HepG2 (cell line): ENCODE data around the gene PRPSAP2. TPM values are rescaled to one million over a fixed set of nuclear protein-coding genes. Genes with fewer than 3 reads are reported as not detected.
A peak's percentile ranks its signal among the peaks of the same experiment; 100 is the strongest.

Experiments used
- ATM ChIP-seq: fragments of 450-650 bp; IDR thresholded peaks from 2 replicates; pipeline ENCODE4 v1.7.1; 2017; ENCODE audit warnings: mild to moderate bottlenecking, borderline replicate concordance
- BCL6 ChIP-seq: IDR thresholded peaks from 2 replicates; pipeline ENCODE4 v1.6.1; 2016; ENCODE audit warnings: missing genetic modification reagents, missing compliant biosample characterization
- CERS6 ChIP-seq: sonication (generic); formaldehyde crosslinking; IDR thresholded peaks from 2 replicates; pipeline ENCODE4 v1.5.0; 2020; ENCODE audit warnings: missing genetic modification reagents
- E2F2 ChIP-seq: sonication (generic); formaldehyde crosslinking; IDR thresholded peaks from 2 replicates; pipeline ENCODE4 v1.4.0; 2020; ENCODE audit warnings: missing genetic modification reagents, borderline replicate concordance
- HOXA5 ChIP-seq: sonication (generic); formaldehyde crosslinking; IDR thresholded peaks from 2 replicates; pipeline ENCODE4 v1.4.0; 2020; ENCODE audit warnings: missing genetic modification reagents
- JUNB ChIP-seq: sonication (generic); formaldehyde crosslinking; IDR thresholded peaks from 2 replicates; pipeline ENCODE4 v1.8.0; 2022; ENCODE audit warnings: missing genetic modification reagents, mild to moderate bottlenecking, borderline replicate concordance
- NFE2L2 ChIP-seq: fragments of 150-350 bp; IDR thresholded peaks from 2 replicates; pipeline ENCODE4 v1.6.1; 2014; ENCODE audit warnings: low read length
- PHF8 ChIP-seq: sonication (generic); formaldehyde crosslinking; IDR thresholded peaks from 2 replicates; pipeline ENCODE4 v1.5.0; 2020; ENCODE audit warnings: missing genetic modification reagents
- PLSCR1 ChIP-seq: sonication (generic); formaldehyde crosslinking; IDR thresholded peaks from 2 replicates; pipeline ENCODE4 v1.5.0; 2020; ENCODE audit warnings: missing genetic modification reagents, mild to moderate bottlenecking, borderline replicate concordance
- REXO4 ChIP-seq: sonication (generic); formaldehyde crosslinking; IDR thresholded peaks from 2 replicates; pipeline ENCODE4 v1.8.0; 2022; ENCODE audit warnings: missing genetic modification reagents, mild to moderate bottlenecking, borderline replicate concordance
- RXRB ChIP-seq: IDR thresholded peaks from 2 replicates; pipeline ENCODE4 v1.6.1; 2016; ENCODE audit warnings: borderline replicate concordance, missing genetic modification reagents, missing compliant biosample characterization
- SOX13 ChIP-seq, 3 experiments: fragments of 450-650 bp in 1 of 3; sonication (generic) in 1 of 3; formaldehyde crosslinking in 1 of 3; IDR thresholded peaks in 2 of 3; conservative IDR thresholded peaks in 1 of 3; 2 replicates each; pipeline versions ENCODE4 v1.5.0 to v1.6.1; 2016 to 2020; ENCODE audit warnings: antibody characterized with exemption in 1 of 3, mild to moderate bottlenecking in 1 of 3, missing compliant biosample characterization in 1 of 3, missing genetic modification reagents in 1 of 3, moderate library complexity in 1 of 3
- SSRP1 ChIP-seq: IDR thresholded peaks from 2 replicates; pipeline ENCODE4 v1.6.1; 2016; ENCODE audit warnings: control low read depth
- ZBTB14 ChIP-seq: sonication (generic); formaldehyde crosslinking; IDR thresholded peaks from 2 replicates; pipeline ENCODE4 v1.4.0; 2020; ENCODE audit warnings: missing genetic modification reagents
- ZBTB7A ChIP-seq: sonication (generic); formaldehyde crosslinking; IDR thresholded peaks from 2 replicates; pipeline ENCODE4 v1.8.0; 2022; ENCODE audit warnings: mild to moderate bottlenecking, missing genetic modification reagents
- ZNF276 ChIP-seq: sonication (generic); formaldehyde crosslinking; IDR thresholded peaks from 2 replicates; pipeline ENCODE4 v1.4.0; 2020; ENCODE audit warnings: mild to moderate bottlenecking, low read depth, missing genetic modification reagents
- ZNF331 ChIP-seq: sonication (generic); formaldehyde crosslinking; IDR thresholded peaks from 2 replicates; pipeline ENCODE4 v1.4.0; 2020; ENCODE audit warnings: missing genetic modification reagents
- ZNF552 ChIP-seq: sonication (generic); formaldehyde crosslinking; IDR thresholded peaks from 2 replicates; pipeline ENCODE4 v1.9.0; 2022; ENCODE audit warnings: missing genetic modification reagents, mild to moderate bottlenecking, borderline replicate concordance
- ZNF639 ChIP-seq: conservative IDR thresholded peaks from 2 replicates; pipeline ENCODE4 v1.6.1; 2018; ENCODE audit warnings: missing genetic modification reagents
- ZNF770 ChIP-seq: sonication (generic); formaldehyde crosslinking; IDR thresholded peaks from 2 replicates; pipeline ENCODE4 v1.5.0; 2020; ENCODE audit warnings: mild to moderate bottlenecking, missing genetic modification reagents
- ZNF788 ChIP-seq: sonication (generic); formaldehyde crosslinking; IDR thresholded peaks from 2 replicates; pipeline ENCODE4 v1.5.0; 2020; ENCODE audit warnings: mild to moderate bottlenecking, missing genetic modification reagents, borderline replicate concordance
- polyA plus RNA-seq, 8 experiments: library from polyadenylated mRNA; depleted of rRNA in 3 of 8; stranded (reverse) in 7 of 8; unstranded in 1 of 8; fragments of >200 nt; fragmentation: Illumina TruSeq in 4 of 8; extraction: Trizol in 4 of 8; gene quantifications; 2 replicates each; pipeline versions ENCODE4 v1.2.1 to v1.2.3, GENCODE V29; 2011 to 2016; ENCODE audit warnings: low read depth in 4 of 8, missing spikeins in 1 of 8, mixed read lengths in 1 of 8; ENCODE audit not compliant: insufficient read depth in 1 of 8
- total RNA-seq, 5 experiments: library from RNA; depleted of rRNA; stranded (reverse); fragments of >200 nt; fragmentation: Illumina TruSeq; extraction: Trizol; gene quantifications; 2 replicates each; pipeline ENCODE4 v1.2.3, GENCODE V29; 2016; ENCODE audit warnings: low read depth in 1 of 5

PRPSAP2 gene
- total and polyA plus RNA-seq, 2 of the 13 experiments (the other 11 are each of a cell fraction or from before 2014, with no cell fraction given), result 34.0 to 58.9 TPM

- no peak for TF ChIP-seq CERS6
- no peak for TF ChIP-seq ZNF770 (CRISPR knock-in tag)
- no peak for TF ChIP-seq REXO4
- no peak for TF ChIP-seq ZNF276 (CRISPR knock-in tag)
- TF ChIP-seq HOXA5, result no peak
- no peak for TF ChIP-seq ZNF639 (CRISPR knock-in tag)
- peak; percentile 44; the same call in 1 of the 2 replicates for TF ChIP-seq BCL6 (CRISPR knock-in tag)
- no peak for TF ChIP-seq E2F2
- TF ChIP-seq ATM, result no peak
- no peak for TF ChIP-seq ZNF331
- TF ChIP-seq PHF8, result no peak
- no peak for TF ChIP-seq ZNF552 (CRISPR knock-in tag)
- no peak for TF ChIP-seq NFE2L2
- TF ChIP-seq RXRB (CRISPR knock-in tag), result peak; percentile 87
- TF ChIP-seq ZBTB7A (CRISPR knock-in tag), result no peak
- TF ChIP-seq PLSCR1 (CRISPR knock-in tag), result no peak
- no peak for TF ChIP-seq ZBTB14 (CRISPR knock-in tag)
- no peak for TF ChIP-seq SOX13 (IDR thresholded peaks at IDR 0.05)
- peak in 1 of 2 experiments; percentile 82; a peak in 2 of 4 replicates for TF ChIP-seq SOX13 (CRISPR knock-in tag; conservative IDR thresholded peaks at IDR 0.05 in 1 of 2, IDR thresholded peaks at IDR 0.05 in 1 of 2)
- no peak for TF ChIP-seq ZNF788 (CRISPR knock-in tag)
- no peak for TF ChIP-seq SSRP1 (CRISPR knock-in tag)
- TF ChIP-seq JUNB (CRISPR knock-in tag), result no peak
Observed at GRCh38 chr17:18925187-18925586, 67.3 kb downstream of the PRPSAP2 start (continued).
